Transverse colon (tissue), 4 donors: ENCODE measurements around the gene CD52.

Experiments
- CTCF ChIP-seq, 5 experiments: fragments of 200-600 bp in 3 of 5; fragments of 450-650 bp in 2 of 5; sonication (generic) in 3 of 5; IDR thresholded peaks; 1 replicate in 2 of 5; 2 replicates in 3 of 5; pipeline ENCODE4 v1.5.1; 2016 to 2017; ENCODE audit warnings: antibody characterized with exemption in 5 of 5, inconsistent platforms in 3 of 5, mild to moderate bottlenecking in 2 of 5, moderate library complexity in 1 of 5
- EP300 ChIP-seq: sonication (generic); formaldehyde crosslinking; IDR thresholded peaks from one replicate; pipeline ENCODE4 v1.6.1; 2017; ENCODE audit warnings: antibody characterized with exemption, low read depth
- POLR2A ChIP-seq: fragments of 450-650 bp; IDR thresholded peaks from one replicate; pipeline ENCODE4 v1.6.1; 2016; ENCODE audit warnings: antibody characterized with exemption, mild to moderate bottlenecking, moderate library complexity
- POLR2AphosphoS5 ChIP-seq, 3 donors: sonication (generic); formaldehyde crosslinking; IDR thresholded peaks; one replicate each; pipeline ENCODE4 v1.6.1; 2016; ENCODE audit warnings: antibody characterized with exemption in 3 of 3

- no peak for TF ChIP-seq CTCF (IDR thresholded peaks at IDR 0.05)
- TF ChIP-seq POLR2A = no peak
- TF ChIP-seq POLR2AphosphoS5 (IDR thresholded peaks at IDR 0.05) = no peak
- no peak for TF ChIP-seq EP300
These were observed 31.6 kb downstream of the CD52 start for GRCh38 chr1:26349188-26349876.
